ENCODE data around the gene SLC39A11. TPM values are rescaled to one million over a fixed set of nuclear protein-coding genes. Genes with fewer than 3 reads are reported as not detected.

The SLC39A11 gene
- polyA plus RNA-seq, 1 of the 3 experiments (the other 2 are of a cell fraction): 23.5 TPM

DNA sequence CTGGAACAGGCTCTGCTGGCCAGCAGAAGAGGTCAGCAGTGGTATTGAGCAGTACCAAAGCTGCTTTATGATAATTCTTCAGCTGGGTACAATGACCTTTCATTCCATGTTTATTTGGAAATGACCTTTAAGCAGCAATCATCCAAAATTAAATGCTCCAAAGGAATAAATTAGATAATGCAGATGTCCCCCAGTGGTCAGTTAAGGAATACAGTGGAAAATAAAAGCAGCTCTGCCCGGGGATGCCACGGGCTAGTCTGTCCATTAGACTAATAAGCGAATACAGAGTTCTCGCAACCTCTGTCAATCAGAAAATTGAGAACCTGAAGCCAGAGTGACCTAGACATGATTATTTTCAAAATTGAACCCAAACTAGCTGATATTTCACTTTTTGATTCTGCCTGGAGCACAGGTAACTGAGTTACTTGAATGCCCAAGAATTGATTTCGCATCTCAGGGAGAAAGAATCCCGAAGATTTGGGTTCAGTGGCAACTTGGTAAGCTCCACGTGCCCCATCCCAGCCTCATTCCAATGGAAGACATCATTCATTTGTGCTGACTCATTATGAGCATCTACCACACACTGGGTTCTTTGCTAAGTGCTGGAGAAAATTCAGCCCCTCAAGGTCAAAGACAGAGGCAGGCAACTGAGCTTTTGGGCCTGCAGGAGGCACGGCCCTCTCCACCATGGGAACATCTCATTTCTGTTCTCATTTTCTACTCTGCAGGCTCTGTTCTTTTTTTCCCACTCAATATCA is 34.4 kb upstream of the SLC39A11 start:
- Histone ChIP-seq H3K9me3 (no peaks in the 10 kb centered on the region), H3K4me3 (ENCODE audit: low read depth in 2 of 2, low read length in 1 of 2) (no peak overlapping the region), H2AFZ (ENCODE audit: low read depth) (no peak overlapping the region), H3K9ac (no peak overlapping the region), H3K9me2 (no peaks in the 10 kb centered on the region), H4K20me1 (ENCODE audit: insufficient read depth) (no peaks in the 10 kb centered on the region), H3K36me3 (replicated peaks in 1 of 2; ENCODE audit: control insufficient read depth in 1 of 2, insufficient read depth in 2 of 2, low read length in 1 of 2) (no peaks in the 10 kb centered on the region), H3K27me3 (ENCODE audit: insufficient read depth) (no peaks in the 10 kb centered on the region), H3K4me2 (no peak overlapping the region), H3K4me1 (ENCODE audit: control insufficient read depth in 1 of 2, insufficient read depth in 2 of 2, low read depth in 1 of 2, low read length in 1 of 2) (no peaks in the 10 kb centered on the region; a peak in 1 of 4 replicates), H3K27ac (ENCODE audit: low read depth in 2 of 2, low read length in 1 of 2) (no peak overlapping the region), H3F3A (replicated peaks; ENCODE audit: insufficient read depth) (no peaks in the 10 kb centered on the region), H3K79me2 (ENCODE audit: insufficient read depth) (no peaks in the 10 kb centered on the region)
- POLR2A ChIA-PET: no interaction called here
- CTCF ChIA-PET: interaction anchor here (0.6 to 1.5 kb wide), 14 partner anchors 8 to 399 kb away, joined by 3 to 7 read pairs (median 3); no protein-coding TSS in a partner anchor
- DNase-seq: peak; percentile 39
- 69% methylated on average over 8 of the region's 8 CpGs for WGBS (ENCODE audit: low lambda C conversion rate)
- TF ChIP-seq NFIC (IDR thresholded peaks at IDR 0.05; ENCODE audit: borderline replicate concordance) (no peak), NRF1 (IDR thresholded peaks at IDR 0.05; ENCODE audit: low read depth, low read length) (no peak), TEAD4 (IDR thresholded peaks at IDR 0.05; ENCODE audit: borderline replicate concordance, insufficient read depth) (no peak), RFX5 (IDR thresholded peaks at IDR 0.05; ENCODE audit: low read length) (no peak), SMC3 (IDR thresholded peaks at IDR 0.05; ENCODE audit: low read depth, low read length) (no peak), GABPA (IDR thresholded peaks at IDR 0.05; ENCODE audit: low read depth) (no peak), FOSL2 (IDR thresholded peaks at IDR 0.05; ENCODE audit: borderline replicate concordance, low read depth) (0 out of 2 replicates have a peak, but pooled peaks have one; percentile 11), MEF2A (IDR thresholded peaks at IDR 0.05; ENCODE audit: borderline replicate concordance, low read depth) (no peak)
- TF ChIP-seq, protein P1, sequence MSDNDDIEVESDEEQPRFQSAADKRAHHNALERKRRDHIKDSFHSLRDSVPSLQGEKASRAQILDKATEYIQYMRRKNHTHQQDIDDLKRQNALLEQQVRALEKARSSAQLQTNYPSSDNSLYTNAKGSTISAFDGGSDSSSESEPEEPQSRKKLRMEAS (IDR thresholded peaks at IDR 0.05; ENCODE audit: low read depth): no peak
- TF ChIP-seq, protein P2, sequence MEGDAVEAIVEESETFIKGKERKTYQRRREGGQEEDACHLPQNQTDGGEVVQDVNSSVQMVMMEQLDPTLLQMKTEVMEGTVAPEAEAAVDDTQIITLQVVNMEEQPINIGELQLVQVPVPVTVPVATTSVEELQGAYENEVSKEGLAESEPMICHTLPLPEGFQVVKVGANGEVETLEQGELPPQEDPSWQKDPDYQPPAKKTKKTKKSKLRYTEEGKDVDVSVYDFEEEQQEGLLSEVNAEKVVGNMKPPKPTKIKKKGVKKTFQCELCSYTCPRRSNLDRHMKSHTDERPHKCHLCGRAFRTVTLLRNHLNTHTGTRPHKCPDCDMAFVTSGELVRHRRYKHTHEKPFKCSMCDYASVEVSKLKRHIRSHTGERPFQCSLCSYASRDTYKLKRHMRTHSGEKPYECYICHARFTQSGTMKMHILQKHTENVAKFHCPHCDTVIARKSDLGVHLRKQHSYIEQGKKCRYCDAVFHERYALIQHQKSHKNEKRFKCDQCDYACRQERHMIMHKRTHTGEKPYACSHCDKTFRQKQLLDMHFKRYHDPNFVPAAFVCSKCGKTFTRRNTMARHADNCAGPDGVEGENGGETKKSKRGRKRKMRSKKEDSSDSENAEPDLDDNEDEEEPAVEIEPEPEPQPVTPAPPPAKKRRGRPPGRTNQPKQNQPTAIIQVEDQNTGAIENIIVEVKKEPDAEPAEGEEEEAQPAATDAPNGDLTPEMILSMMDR (IDR thresholded peaks at IDR 0.05): peak; percentile 24; the same call in 1 of the 2 replicates

DNA sequence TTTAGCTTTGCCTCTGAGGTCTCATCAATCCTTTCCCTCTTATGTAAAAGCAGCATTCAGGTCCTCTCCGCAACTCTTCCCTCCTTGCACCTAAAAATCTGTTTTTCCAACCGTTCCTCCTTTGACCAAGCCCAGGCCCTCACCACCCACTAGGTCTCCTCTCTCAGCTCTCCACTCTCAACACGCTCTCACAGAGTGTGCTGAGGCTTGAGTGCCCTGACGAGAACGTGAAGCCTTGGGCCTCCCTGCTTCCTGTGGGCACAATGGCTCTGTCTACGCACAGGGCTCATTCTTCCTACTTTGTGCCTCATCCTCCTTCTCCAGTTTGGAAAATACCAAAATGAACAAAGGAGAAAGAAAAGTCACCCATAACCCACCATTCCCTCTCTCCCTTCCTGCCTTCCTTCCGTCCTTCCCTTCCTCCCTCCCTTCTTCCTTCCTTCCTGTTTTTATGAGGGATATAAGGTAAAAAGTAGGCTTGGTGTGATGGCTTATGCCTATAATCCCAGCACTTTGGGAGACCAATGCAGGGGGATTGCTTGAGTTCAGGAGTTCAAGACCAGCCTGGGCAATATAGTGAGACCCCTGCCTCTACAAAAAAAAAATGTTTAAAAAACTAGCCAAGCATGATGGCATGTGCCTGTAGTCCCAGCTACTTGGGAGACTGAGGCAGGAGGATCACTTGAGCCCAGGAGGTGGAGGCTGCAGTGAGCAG is 31.3 kb upstream of the SLC39A11 start:
- Histone ChIP-seq H3K79me2 (ENCODE audit: insufficient read depth) (no peaks in the 10 kb centered on the region), H2AFZ (ENCODE audit: low read depth) (no peak overlapping the region), H3F3A (replicated peaks; ENCODE audit: insufficient read depth) (no peaks in the 10 kb centered on the region), H4K20me1 (ENCODE audit: insufficient read depth) (no peaks in the 10 kb centered on the region), H3K27me3 (ENCODE audit: insufficient read depth) (no peaks in the 10 kb centered on the region), H3K4me1 (ENCODE audit: control insufficient read depth in 1 of 2, insufficient read depth in 2 of 2, low read depth in 1 of 2, low read length in 1 of 2) (peaks cover 0 to 12% of the 10 kb centered on the region in 2 experiments; a peak in 1 of 4 replicates), H3K9me2 (no peaks in the 10 kb centered on the region), H3K4me3 (ENCODE audit: low read depth in 2 of 2, low read length in 1 of 2) (no peak overlapping the region), H3K9ac (no peak overlapping the region), H3K4me2 (no peak overlapping the region), H3K36me3 (replicated peaks in 1 of 2; ENCODE audit: control insufficient read depth in 1 of 2, insufficient read depth in 2 of 2, low read length in 1 of 2) (no peaks in the 10 kb centered on the region), H3K9me3 (no peaks in the 10 kb centered on the region), H3K27ac (ENCODE audit: low read depth in 2 of 2, low read length in 1 of 2) (no peak overlapping the region)
- CTCF ChIA-PET: interaction anchor here (2.3 kb wide), 1 partner anchor 399 kb away, joined by 7 read pairs; no protein-coding TSS in a partner anchor
- WGBS (ENCODE audit: low lambda C conversion rate): 88% methylated on average over 7 of the region's 7 CpGs
- no peak for DNase-seq
- POLR2A ChIA-PET: no interaction called here
- TF ChIP-seq, protein P3, sequence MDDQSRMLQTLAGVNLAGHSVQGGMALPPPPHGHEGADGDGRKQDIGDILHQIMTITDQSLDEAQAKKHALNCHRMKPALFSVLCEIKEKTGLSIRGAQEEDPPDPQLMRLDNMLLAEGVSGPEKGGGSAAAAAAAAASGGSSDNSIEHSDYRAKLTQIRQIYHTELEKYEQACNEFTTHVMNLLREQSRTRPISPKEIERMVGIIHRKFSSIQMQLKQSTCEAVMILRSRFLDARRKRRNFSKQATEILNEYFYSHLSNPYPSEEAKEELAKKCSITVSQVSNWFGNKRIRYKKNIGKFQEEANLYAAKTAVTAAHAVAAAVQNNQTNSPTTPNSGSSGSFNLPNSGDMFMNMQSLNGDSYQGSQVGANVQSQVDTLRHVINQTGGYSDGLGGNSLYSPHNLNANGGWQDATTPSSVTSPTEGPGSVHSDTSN (IDR thresholded peaks at IDR 0.05): no peak
- TF ChIP-seq ELF1 (IDR thresholded peaks at IDR 0.05) (no peak), RAD21 (IDR thresholded peaks at IDR 0.05; ENCODE audit: low read length) (no peak), MXI1 (IDR thresholded peaks at IDR 0.05; ENCODE audit: low read depth, low read length) (no peak), FOXJ3 (CRISPR knock-in tag; IDR thresholded peaks at IDR 0.05) (no peak), MEF2A (IDR thresholded peaks at IDR 0.05; ENCODE audit: borderline replicate concordance, low read depth) (no peak), SMC3 (IDR thresholded peaks at IDR 0.05; ENCODE audit: low read depth, low read length) (no peak), JUND (IDR thresholded peaks at IDR 0.05) (no peak), RXRA (IDR thresholded peaks at IDR 0.05; ENCODE audit: borderline replicate concordance, low read depth) (no peak)
- TF ChIP-seq, protein P2 (IDR thresholded peaks at IDR 0.05): no peak
- TF ChIP-seq, protein P4, sequence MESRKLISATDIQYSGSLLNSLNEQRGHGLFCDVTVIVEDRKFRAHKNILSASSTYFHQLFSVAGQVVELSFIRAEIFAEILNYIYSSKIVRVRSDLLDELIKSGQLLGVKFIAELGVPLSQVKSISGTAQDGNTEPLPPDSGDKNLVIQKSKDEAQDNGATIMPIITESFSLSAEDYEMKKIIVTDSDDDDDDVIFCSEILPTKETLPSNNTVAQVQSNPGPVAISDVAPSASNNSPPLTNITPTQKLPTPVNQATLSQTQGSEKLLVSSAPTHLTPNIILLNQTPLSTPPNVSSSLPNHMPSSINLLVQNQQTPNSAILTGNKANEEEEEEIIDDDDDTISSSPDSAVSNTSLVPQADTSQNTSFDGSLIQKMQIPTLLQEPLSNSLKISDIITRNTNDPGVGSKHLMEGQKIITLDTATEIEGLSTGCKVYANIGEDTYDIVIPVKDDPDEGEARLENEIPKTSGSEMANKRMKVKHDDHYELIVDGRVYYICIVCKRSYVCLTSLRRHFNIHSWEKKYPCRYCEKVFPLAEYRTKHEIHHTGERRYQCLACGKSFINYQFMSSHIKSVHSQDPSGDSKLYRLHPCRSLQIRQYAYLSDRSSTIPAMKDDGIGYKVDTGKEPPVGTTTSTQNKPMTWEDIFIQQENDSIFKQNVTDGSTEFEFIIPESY (IDR thresholded peaks at IDR 0.05; ENCODE audit: borderline replicate concordance, low read depth): no peak
